B cell (primary cell): ENCODE data around the gene DACH1. TPM values are rescaled to one million over a fixed set of nuclear protein-coding genes. Genes with fewer than 3 reads are reported as not detected.
"Not testable (repeated sequence)": the region's sequence is repeated elsewhere in the genome, so short reads cannot be mapped to it uniquely, and the experiment has no call there.

Experiments
- ATAC-seq: fragments of 200-7000 bp; cut with Tn5 transposase; one replicate; pipeline ENCODE4 v1.10.0; 2021; ENCODE audit warnings: low read depth, mild to moderate bottlenecking, moderate number of reproducible peaks, moderate library complexity
- CTCF ChIA-PET: fragments of 350-600 bp; sonication (Branson Sonifier 250); formaldehyde crosslinking; loops from one replicate; lab custom pipeline; 2021; ENCODE audit warnings: antibody characterized with exemption, inconsistent platforms; lab: Charles Lee
- POLR2A ChIA-PET: fragments of 350-600 bp; sonication (Branson Sonifier 250); formaldehyde crosslinking; loops from one replicate; lab custom pipeline; 2021; ENCODE audit warnings: antibody characterized with exemption; lab: Charles Lee
- DNase-seq: peaks from one replicate; pipeline ENCODE4 v3.0.0; 2013
- H2AFZ ChIP-seq: 2 replicates; pipeline ENCODE4 v1.6.1; 2012; ENCODE audit warnings: mild to moderate bottlenecking, low read depth, low read length; ENCODE audit not compliant: insufficient read depth, poor library complexity, severe bottlenecking
- H3K27ac ChIP-seq, 2 donors: 1 replicate in 1 of 2; 2 replicates in 1 of 2; pipeline ENCODE4 v1.5.1; 2012 to 2013; ENCODE audit warnings: low read length in 2 of 2, mild to moderate bottlenecking in 2 of 2, moderate library complexity in 1 of 2
- H3K27me3 ChIP-seq, 4 experiments: fragments of 200-600 bp in 1 of 4; sonication (generic) in 1 of 4; replicated peaks in 1 of 4; 1 replicate in 2 of 4; 2 replicates in 2 of 4; pipeline versions ENCODE4 v1.6.1 to v1.7.0; 2013 to 2016; ENCODE audit warnings: low read length in 3 of 4, mild to moderate bottlenecking in 2 of 4, mixed read lengths in 1 of 4, moderate library complexity in 1 of 4; ENCODE audit not compliant: insufficient read depth in 4 of 4, control insufficient read depth in 3 of 4; ENCODE audit errors: control extremely low read depth in 1 of 4
- H3K36me3 ChIP-seq, 2 experiments: replicated peaks in 1 of 2; 1 replicate in 1 of 2; 2 replicates in 1 of 2; pipeline versions ENCODE4 v1.6.1 to v1.7.1; 2013; ENCODE audit warnings: low read length in 1 of 2; ENCODE audit not compliant: insufficient read depth in 2 of 2, control insufficient read depth in 1 of 2; ENCODE audit errors: control extremely low read depth in 1 of 2, extremely low read depth in 1 of 2
- H3K4me1 ChIP-seq, 2 donors: fragments of 200-600 bp in 1 of 2; sonication (generic) in 1 of 2; 1 replicate in 1 of 2; 2 replicates in 1 of 2; pipeline versions ENCODE4 v1.5.1 to v1.6.1; 2013 to 2017; ENCODE audit warnings: low read length in 2 of 2; ENCODE audit not compliant: control insufficient read depth in 2 of 2, insufficient read depth in 2 of 2
- H3K4me2 ChIP-seq: replicated peaks from 2 replicates; pipeline ENCODE3; 2012; ENCODE audit warnings: mild to moderate bottlenecking, low read depth, low read length; ENCODE audit not compliant: poor library complexity, severe bottlenecking
- H3K4me3 ChIP-seq, 5 experiments: fragments of 200-600 bp in 1 of 5; sonication (generic) in 1 of 5; 1 replicate in 3 of 5; 2 replicates in 2 of 5; pipeline versions ENCODE4 v1.5.1 to v1.7.0; 2011 to 2016; ENCODE audit warnings: low read length in 4 of 5, mild to moderate bottlenecking in 4 of 5, low read depth in 2 of 5, control low read depth in 1 of 5, moderate library complexity in 1 of 5; ENCODE audit not compliant: insufficient read depth in 1 of 5; ENCODE audit errors: control extremely low read depth in 1 of 5, extremely low read depth in 1 of 5
- H3K79me2 ChIP-seq: fragments of 200-600 bp; sonication (generic); one replicate; pipeline ENCODE4 v1.6.0; 2016; ENCODE audit warnings: low read length; ENCODE audit not compliant: control insufficient read depth, insufficient read depth
- H3K9ac ChIP-seq: fragments of 200-600 bp; sonication (generic); 2 replicates; pipeline ENCODE4 v1.6.1; 2017; ENCODE audit warnings: mild to moderate bottlenecking, low read length, moderate library complexity
- H3K9me3 ChIP-seq, 3 donors: one replicate each; pipeline versions ENCODE4 v1.6.1 to v1.7.1; 2013; ENCODE audit warnings: low read length in 2 of 3; ENCODE audit not compliant: control insufficient read depth in 2 of 3, insufficient read depth in 1 of 3; ENCODE audit errors: control extremely low read depth in 1 of 3
- H4K20me1 ChIP-seq: 2 replicates; pipeline ENCODE4 v1.6.0; 2012; ENCODE audit warnings: mild to moderate bottlenecking, low read length; ENCODE audit not compliant: insufficient read depth, control insufficient read depth, poor library complexity, severe bottlenecking
- H3K27ac Mint-ChIP-seq: one replicate; pipeline ENCODE4 v1.8.0; 2021; ENCODE audit warnings: mixed read lengths
- H3K27me3 Mint-ChIP-seq: one replicate; pipeline ENCODE4 v1.8.0; 2021; ENCODE audit warnings: mixed read lengths
- H3K4me1 Mint-ChIP-seq: one replicate; pipeline ENCODE4 v1.8.0; 2021; ENCODE audit warnings: mixed read lengths
- H3K4me3 Mint-ChIP-seq: one replicate; pipeline ENCODE4 v1.8.0; 2021; ENCODE audit warnings: mixed read lengths
- H3K9me3 Mint-ChIP-seq: one replicate; pipeline ENCODE4 v1.8.0; 2022; ENCODE audit warnings: mixed read lengths; ENCODE audit not compliant: insufficient read depth
- EZH2 ChIP-seq: IDR thresholded peaks from 2 replicates; pipeline ENCODE4 v1.6.1; 2012; ENCODE audit warnings: borderline replicate concordance, low read depth, mild to moderate bottlenecking, moderate library complexity, low read length; ENCODE audit not compliant: insufficient read depth, poor library complexity, severe bottlenecking
- WGBS: methylation state at CpG from one replicate; pipeline ENCODE4 v1.1.5; 2013; ENCODE audit warnings: missing lambda C conversion rate; ENCODE audit not compliant: insufficient coverage; 5-methylcytosine and 5-hydroxymethylcytosine counted together
- intact Hi-C: fragments of 100-400 bp; cut with micrococcal nuclease; formaldehyde crosslinking; loops from one replicate; pipeline ENCODE4 v1.10.0; 2022
- polyA plus RNA-seq: library from polyadenylated mRNA; depleted of rRNA; stranded (reverse); fragments of >200 nt; gene quantifications from 2 replicates; pipeline ENCODE4 v1.2.3, GENCODE V29; 2012
- total RNA-seq, 2 donors: library from RNA; stranded (reverse); fragments of 120-200 nt in 1 of 2; gene quantifications; 1 replicate in 1 of 2; 2 replicates in 1 of 2; pipeline versions ENCODE4 v1.2.3 to v1.2.4, GENCODE V29; 2013 to 2022
- TF ChIP-seq, protein P1 (sequence below): fragments of 200-600 bp; IDR thresholded peaks from one replicate; pipeline ENCODE4 v1.8.0; 2022; ENCODE audit warnings: antibody characterized with exemption, mild to moderate bottlenecking

DACH1 gene
- total and polyA plus RNA-seq, 2 donors (not counting 1 experiment from before 2014, with no cell fraction given) = not detected

DNA sequence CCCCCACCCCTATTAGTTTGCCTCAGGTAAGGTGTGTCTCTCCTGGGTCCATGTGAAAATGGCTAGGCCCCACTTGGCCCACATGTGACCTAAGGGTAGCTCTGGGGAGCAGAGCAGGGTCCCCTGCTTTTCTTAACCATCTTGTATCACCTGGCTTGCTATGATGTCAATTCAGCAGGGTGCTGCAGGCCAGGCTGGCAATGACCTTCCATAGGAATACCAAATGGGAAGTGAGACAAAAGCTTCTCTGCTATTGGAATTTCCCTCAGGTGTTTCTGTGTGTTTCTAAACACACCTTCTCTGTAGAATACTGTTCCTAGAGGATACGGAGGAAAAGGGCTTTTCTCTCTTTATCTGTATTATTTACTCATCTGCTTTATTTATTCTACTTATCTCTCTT lies 35.7 kb upstream of the DACH1 start:
- no peak overlapping the region for H3K27ac ChIP-seq
- no peak overlapping the region for H2AFZ ChIP-seq
- no peak overlapping the region for H3K4me2 ChIP-seq
- H3K9me3 Mint-ChIP-seq = no peaks in the 10 kb centered on the region
- no peaks in the 10 kb centered on the region for H4K20me1 ChIP-seq
- no peaks in the 10 kb centered on the region for H3K4me1 ChIP-seq
- no peak overlapping the region for H3K27ac Mint-ChIP-seq
- ATAC-seq (no peak), DNase-seq (no peak)
- no peaks in the 10 kb centered on the region for H3K79me2 ChIP-seq
- H3K27me3 ChIP-seq = no peaks in the 10 kb centered on the region
- no peaks in the 10 kb centered on the region for H3K27me3 Mint-ChIP-seq
- H3K9ac ChIP-seq = no peak overlapping the region
- no peaks in the 10 kb centered on the region for H3K4me1 Mint-ChIP-seq
- no peak overlapping the region for H3K4me3 Mint-ChIP-seq
- H3K4me3 ChIP-seq = no peak overlapping the region
- no peaks in the 10 kb centered on the region for H3K36me3 ChIP-seq
- WGBS = no CpG with 5 or more reads among the region's 1 CpG
- intact Hi-C loops = no loop called here
- ChIA-PET POLR2A (no interaction called here), CTCF (no interaction called here)
- H3K9me3 ChIP-seq = peaks cover 0 to 3% (median 0%) of the 10 kb centered on the region in 3 donors
- TF ChIP-seq, protein P1, sequence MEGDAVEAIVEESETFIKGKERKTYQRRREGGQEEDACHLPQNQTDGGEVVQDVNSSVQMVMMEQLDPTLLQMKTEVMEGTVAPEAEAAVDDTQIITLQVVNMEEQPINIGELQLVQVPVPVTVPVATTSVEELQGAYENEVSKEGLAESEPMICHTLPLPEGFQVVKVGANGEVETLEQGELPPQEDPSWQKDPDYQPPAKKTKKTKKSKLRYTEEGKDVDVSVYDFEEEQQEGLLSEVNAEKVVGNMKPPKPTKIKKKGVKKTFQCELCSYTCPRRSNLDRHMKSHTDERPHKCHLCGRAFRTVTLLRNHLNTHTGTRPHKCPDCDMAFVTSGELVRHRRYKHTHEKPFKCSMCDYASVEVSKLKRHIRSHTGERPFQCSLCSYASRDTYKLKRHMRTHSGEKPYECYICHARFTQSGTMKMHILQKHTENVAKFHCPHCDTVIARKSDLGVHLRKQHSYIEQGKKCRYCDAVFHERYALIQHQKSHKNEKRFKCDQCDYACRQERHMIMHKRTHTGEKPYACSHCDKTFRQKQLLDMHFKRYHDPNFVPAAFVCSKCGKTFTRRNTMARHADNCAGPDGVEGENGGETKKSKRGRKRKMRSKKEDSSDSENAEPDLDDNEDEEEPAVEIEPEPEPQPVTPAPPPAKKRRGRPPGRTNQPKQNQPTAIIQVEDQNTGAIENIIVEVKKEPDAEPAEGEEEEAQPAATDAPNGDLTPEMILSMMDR = no peak
- no peak for TF ChIP-seq EZH2

DNA sequence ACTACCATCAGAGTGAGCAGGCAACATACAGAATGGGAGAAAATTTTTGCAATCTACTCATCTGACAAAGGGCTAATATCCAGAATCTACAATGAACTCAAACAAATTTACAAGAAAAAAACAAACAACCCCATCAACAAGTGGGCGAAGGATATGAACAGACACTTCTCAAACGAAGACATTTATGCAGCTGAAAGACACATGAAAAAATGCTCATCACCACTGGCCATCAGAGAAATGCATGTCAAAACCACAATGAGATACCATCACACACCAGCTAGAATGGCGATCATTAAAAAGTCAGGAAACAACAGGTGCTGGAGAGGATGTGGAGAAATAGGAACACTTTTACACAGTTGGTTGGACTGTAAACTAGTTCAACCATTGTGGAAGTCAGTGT lies 26.5 kb upstream of the DACH1 start:
- no CpG with 5 or more reads among the region's 3 CpGs for WGBS
- H4K20me1 ChIP-seq, intact Hi-C loops, DNase-seq, H3K27ac Mint-ChIP-seq, H3K79me2 ChIP-seq, CTCF ChIA-PET, ATAC-seq, H3K9ac ChIP-seq, H3K4me2 ChIP-seq, H3K9me3 ChIP-seq, H3K27ac ChIP-seq, H3K27me3 Mint-ChIP-seq, H2AFZ ChIP-seq, H3K36me3 ChIP-seq, H3K4me1 ChIP-seq, H3K4me1 Mint-ChIP-seq, H3K4me3 Mint-ChIP-seq, H3K27me3 ChIP-seq, H3K4me3 ChIP-seq, H3K9me3 Mint-ChIP-seq, POLR2A ChIA-PET: not testable (repeated sequence)
